GM21526 (cell line): ENCODE measurements around the gene MATN1.

Source experiments
- ATAC-seq: cut with Tn5 transposase; IDR thresholded peaks from one replicate; pipeline ENCODE4 v1.9.1; 2021; ENCODE audit warnings: moderate library complexity; ENCODE audit not compliant: unreplicated experiment, low FRiP score

Gene MATN1

DNA sequence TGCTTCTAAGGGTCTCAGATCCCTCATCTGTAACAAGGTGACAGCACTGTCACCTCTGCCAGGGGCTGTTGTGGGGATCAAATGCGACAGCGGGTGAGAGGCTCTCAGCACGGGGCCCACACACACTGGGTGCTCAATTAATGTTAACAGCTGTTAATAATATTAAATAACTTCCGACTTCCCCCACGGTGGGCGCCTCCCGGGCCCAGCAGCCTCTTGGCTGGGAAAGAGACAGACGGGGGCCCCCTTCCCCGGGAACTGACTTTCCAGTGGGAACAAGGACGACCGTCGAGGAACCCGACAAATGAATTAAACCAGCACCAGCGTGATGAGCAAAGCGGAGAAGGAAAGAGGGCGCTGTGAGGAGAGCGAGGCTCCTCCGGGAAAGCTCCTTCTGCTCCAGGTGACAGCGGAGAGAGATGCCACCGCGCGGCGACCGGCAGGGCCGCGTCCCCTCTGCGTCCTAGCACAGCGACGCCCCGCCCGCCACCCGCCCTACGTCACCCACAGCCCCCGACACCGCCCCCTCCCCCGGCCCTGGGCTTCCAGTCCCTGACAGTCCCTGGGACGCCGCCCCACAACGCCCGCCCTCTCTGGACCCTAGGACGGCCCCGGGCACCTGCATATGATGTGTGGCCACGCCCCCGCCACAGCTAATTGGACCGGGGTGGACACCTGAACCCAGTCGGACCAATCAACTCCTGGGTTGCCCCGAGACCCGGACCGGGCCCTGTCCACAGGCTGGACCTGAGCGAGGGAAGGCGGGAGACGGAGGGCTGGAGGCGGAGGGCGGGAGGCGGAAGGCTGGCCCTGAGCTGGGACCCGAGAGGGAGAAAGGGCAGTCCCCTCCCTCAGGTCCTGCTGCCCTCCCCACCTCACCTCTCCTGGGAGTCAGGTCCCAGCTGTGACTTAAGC lies 38.2 kb downstream of the MATN1 start:
- ATAC-seq = no peak

DNA sequence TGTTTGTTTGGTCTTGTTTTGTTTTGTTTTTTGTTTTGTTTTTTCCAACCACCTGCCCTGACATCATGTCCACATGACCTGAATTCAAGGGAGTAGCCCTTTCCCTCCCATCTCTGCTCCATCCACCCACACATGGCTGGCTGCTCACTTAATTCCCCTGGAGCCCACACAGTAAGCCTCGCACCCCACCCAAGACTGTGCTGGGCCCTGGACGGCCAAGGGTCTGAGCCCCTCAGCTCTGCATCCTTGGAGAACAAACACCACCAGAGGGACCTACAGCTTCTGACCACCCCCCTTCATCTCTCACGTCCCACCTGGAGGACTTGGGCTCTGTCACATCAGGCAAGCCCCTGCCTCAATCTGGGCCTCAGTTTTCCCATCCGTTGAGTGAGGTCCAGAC lies 39.1 kb downstream of the MATN1 start:
- ATAC-seq = no peak

DNA sequence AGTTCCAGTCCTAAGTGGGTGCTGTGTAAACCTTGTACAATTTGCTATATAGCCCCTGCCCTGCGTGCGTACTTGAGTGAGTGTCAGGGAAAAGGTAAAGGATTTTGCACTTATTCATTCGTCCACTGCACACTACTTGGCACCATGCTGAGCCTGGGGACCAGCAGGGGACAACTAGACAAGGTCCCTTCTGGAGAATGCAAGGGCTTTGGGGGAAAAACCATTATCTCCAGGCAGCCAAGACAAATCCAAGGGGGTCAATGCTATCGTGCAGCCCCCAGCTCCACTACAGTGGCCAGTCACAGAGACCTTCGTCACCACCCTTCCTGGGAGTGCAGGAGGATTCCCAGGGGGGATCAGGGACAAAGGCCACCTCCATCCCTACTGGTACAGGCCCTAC lies 39.7 kb downstream of the MATN1 start:
- ATAC-seq = no peak

DNA sequence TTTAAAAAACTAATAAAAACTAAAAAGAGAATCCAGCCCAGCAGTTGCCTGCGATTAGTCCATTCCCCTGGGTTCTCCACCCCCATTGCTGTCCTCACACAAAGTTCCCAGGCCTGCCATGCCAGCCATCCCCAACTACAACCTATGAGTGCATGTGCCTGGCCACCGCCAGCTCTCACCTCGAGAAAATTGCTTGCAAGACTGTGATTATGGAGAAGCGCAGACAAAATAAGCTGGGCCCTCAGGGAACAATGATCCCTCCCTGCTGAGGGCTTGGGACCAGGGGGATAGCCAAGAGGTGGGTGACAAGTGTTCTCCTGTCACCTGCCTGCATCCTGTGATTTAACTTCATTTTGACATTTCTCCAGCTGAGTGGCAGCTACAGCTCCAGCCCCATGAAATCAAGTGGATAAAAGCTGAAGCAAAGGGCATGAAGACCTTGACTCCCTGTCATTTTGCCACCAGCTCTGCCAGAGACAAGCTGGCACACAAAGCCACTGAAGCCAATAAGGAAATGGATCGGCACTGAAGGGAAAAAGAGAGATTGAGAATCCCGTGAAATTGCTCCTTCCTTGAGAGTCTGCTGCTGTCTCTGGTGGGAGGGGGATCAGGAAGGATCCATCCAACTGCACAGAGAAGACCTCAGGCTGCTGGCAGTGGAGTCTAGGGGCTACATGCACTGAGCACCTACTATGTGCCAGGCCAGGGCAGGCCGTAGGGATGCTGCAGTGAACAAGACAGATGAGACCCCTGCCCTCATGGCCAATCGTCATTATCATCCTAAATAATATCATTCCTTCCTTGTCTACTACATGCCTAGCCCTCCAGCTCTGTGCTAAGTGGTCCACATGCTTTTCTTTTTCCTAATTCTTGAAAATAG lies 40.7 kb downstream of the MATN1 start:
- no peak for ATAC-seq

DNA sequence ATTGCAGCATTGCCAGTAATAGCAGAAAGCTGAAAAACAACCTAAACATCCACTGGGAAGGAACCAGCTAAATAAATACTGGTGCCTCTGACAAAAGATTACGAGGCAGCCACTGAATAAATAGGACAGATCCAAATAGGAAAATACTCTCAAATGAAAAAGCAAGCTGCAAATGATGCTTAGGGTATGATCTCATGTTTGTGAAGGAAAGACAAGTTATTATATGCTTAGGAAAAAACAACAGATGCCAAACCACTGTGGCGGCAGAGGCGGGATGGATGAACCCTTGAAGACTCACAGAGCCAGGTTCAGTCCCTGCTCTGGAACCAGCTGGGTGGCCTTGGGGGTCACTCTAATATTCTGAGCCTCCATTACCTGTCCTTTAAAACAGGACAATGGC lies 41.6 kb downstream of the MATN1 start:
- ATAC-seq = no peak

DNA sequence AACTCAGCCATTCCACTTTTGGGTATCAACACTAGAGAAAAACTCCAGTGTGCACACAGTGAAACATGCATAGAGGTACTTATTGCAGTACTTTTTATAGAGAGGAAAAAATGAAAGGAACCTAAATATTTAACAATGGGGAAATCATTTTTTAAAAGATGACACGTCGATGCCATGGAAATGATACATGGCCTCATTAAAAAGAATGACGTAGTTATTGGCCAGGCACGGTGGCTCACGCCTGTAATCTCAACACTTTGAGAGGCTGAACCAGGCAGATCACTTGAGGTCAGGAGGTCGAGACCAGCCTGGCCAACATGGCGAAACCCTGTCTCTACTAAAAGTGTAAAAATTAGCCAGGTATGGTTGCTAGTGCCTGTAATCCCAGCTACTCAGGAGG lies 42.5 kb downstream of the MATN1 start:
- ATAC-seq = no peak

DNA sequence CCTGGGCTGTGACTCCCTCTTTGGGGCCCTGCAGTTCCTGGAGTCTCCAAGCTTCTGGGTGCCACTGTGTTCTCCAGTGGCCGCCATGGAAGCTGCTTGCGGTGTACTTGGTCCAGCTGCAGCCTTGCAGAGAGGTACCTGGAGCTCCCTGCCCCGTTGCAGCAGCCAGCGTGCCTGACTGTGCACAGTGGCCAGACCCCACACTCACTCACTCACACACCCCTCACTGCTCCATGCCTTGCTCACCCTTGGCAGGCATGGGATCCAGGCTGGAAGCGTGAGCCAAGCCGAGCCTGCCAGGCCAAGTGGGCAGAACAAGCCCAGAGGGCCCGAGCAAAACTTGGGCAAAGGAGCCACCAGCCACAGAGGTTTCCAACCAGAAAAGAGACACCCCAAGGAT lies 43.0 kb downstream of the MATN1 start:
- ATAC-seq = no peak

DNA sequence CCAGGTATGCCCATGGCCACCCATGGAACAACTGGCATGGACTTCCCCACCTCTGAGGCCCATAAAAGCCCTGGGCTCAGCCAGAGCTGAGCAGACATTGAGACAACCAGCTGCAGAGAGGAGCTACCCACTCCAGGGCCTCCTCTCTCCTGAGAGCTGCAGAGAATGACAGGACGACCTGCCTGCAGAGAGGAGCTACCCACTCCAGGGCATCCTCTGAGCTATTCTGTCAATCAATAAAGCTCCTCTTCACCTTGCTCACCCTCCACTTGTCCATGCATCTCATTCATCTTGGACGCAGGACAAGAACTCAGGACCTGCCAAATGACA lies 43.4 kb downstream of the MATN1 start:
- ATAC-seq = no peak

DNA sequence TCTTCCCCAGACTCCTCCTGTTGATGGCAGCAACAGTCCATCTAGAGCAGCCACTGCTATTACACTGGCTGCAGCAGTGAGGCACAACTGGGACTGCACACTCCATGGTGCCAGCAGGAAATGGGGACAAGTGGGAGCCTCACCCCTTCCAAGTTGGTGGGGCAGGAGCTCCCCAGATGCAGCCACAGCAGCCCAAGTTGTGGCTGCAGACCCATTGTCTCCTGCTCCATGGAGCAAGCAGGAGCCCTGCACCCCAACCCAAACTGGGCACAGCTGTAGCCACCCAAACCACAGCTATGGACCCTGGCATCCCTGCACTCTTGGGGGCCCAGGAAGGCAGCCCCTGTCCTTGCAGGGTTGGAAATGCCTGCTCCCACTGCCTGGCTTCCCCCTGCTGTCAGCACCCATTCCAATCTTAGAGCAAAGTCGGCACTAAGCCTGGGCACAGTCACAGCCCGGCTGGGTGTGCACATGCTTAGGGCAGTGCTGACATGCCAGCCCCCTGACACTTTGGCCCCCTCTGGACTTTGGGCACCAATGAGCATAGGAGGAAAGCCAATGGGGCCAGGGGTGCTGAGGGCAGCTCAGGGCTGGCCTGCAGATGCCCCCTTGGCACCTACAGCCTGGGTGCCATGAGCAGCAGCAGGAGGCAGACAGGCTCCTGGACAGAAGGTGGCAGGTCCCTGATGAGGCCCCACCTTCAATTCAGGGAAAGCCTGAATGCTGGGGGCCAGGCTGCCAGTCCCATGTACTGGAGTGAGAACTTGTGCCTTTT lies 44.0 kb downstream of the MATN1 start:
- no peak for ATAC-seq

DNA sequence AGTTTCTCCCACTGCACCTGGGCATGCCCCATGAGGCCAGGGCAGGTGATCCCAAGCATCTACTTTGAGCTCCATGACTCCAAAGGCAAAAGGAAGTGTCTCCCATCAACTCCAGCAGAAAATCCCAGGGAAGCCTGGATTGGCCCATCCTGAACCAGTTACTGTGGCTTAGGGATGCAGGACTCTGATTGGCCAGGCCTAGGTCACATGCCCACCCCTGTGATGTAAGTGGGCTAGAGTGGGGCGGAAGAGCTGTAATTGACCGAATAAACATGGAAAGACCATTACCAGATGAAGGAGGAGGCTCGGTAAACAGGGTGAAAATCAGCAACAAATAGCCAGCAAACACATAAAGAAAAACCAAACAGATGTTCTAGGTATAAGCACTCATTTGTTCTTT lies 45.2 kb downstream of the MATN1 start:
- ATAC-seq = no peak

DNA sequence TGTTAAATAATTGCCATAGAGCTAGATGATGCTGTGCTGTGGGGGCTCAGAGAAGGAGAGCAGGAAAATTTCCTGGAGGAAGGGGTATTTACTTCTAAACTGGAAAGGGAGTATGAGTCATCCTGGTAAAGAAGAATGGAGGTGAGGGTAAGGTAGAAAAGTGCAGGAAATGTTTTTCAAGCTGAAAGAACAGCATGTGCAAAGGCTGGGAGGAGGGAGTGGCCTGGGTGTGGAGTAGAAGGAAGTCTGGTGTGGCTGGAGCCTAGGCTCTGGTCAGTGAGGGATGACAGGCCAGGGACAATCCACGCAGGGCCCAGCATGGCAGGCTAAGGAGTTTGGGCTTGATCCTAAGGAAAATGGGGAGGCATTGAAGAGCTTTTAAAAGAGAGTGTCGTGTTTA lies 45.9 kb downstream of the MATN1 start:
- ATAC-seq = no peak

DNA sequence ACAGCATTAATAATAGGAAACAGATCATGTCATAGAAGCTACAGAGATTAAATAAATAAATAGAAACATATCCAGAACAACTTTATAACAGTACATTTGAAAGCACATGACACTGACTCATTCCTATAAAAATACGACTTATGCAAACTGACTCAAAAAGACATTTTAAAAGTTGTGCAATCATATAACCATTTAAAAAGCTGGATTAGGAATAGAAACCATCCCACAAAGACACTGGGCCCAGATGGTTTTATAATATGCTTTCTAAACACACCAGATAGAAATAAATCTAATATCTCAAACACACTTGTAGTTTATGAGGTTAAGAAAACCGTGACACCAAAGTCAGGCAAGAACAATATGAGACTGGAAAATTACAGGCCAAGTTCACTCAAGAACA lies 47.6 kb downstream of the MATN1 start:
- ATAC-seq = no peak

DNA sequence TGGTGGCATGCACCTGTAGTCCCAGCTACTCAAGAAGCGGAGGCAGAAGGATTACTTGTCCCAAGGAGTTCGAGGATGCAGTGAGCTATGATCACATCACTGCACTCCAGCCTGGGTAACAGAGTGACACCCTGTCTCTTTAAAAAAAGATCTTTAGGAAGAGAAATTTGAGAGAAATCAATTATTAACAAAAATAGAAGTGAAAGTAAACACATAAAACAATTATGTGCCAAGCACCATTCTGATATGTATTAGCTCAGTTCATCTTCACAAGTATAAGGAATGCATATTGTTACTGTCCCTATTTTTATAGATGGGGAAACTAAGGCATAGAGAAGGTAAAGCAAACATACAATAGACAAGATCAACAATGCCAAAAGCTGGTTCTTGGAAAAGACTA lies 48.1 kb downstream of the MATN1 start:
- ATAC-seq = no peak

DNA sequence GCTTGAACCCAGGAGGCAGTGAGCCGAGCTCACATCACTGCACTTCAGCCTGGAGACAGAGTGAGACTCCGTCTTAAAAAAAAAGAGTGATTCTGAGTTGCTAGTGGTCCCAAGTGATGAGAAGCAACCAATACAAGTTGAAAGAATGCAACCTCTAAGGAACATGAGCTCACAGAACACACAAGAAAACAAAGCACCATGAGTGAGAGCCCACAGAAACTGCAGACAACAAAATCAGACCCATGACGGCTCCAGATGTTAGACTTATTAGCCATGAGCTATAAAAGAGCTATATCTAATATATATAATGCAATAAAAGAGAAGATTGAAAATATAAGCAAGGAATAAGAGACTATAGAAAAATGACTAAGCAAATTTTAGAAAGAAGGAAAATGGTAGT lies 50.0 kb downstream of the MATN1 start:
- ATAC-seq = no peak

DNA sequence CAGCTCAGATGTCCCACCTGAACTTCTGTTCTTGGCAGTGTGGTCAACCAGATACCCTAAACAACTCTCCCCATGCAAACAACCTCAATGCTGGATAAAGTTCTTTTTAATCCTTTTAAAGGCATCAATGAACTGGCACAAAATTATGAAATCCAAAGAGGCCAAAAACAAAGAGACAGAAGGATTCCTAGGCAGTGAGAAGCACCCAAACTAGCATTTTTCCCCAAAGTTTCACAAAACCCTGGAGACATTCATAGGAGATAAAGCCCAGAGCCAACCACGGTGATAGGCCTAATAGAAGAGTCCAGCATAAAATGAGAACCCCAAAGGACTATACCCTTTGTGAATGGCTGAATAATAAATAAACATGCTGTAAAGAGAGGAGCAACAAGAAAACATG lies 50.7 kb downstream of the MATN1 start:
- no peak for ATAC-seq

DNA sequence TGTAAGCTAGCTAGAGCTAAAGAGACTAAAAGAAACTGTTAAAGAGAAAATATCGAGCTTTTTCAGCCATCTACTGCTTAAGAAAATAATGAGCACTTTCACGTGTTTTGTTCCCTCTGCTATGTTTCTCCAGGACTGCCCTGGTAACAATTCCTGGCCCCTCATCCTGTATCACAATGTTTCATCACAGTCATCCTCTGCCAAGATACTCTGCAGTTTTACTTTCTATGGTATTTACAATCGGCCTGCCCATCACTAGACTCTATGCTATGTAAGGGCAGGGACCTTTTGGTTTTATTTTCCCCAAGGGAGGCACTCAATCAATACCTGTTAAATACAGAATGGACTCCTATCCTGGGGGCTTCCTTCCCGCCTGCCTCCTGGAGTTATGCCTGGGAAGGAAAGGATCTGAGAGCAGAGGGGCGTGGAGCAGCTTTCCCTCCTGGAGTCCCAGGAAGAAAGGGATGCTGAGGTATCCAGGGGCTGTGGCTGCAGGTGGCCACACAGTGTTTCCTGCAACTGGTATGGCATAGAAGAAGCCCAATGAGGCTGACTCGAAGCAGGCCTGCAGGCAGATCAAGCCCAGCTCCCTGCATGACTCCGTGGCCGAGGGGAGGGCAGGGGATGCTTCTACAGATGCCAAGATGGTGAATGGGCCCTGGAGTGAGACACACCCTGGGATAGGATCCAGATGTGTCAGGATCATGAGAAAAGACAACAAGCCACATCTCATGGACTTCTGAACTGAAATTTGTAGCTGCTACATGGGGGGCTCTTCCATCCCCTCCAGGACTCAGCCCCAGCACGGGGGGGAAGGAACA lies 52.9 kb downstream of the MATN1 start:
- no peak for ATAC-seq

DNA sequence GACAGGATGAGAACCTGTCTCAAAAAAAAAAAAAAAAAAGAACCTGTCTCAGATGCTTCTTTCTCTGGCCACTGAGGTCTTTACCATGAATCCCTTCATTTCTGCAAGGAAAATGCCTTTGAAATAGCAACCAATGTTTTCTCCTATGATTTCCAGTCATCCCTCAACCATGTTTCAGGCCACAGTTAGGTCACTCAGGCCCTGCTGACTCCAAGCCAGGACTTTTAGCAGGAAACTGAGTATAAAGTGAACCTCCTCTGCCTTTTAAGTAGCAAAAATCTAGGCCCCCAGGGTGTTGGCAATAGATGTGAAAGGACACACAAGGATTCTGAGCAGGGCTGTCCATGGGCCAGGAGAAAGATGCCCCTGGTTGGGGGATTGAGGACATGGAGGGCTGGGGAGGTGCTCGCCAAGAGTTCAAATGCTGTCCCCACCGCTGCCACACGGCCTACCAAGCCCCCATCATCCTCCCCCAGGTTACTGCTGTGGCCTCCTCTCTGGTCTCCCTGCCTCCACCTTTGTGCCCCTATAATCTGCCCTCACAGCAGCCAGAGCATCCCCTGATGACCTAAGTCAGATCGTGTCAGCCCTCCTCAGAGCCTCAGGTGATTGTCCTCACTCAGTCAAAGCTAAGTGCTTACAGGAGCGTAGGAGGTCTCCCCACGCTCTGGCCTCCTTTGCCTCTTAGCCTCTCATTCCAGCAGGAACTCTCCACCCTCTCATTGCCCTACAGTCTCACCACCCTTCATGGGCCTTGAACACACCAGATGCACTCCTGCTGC lies 54.6 kb downstream of the MATN1 start:
- ATAC-seq = no peak

DNA sequence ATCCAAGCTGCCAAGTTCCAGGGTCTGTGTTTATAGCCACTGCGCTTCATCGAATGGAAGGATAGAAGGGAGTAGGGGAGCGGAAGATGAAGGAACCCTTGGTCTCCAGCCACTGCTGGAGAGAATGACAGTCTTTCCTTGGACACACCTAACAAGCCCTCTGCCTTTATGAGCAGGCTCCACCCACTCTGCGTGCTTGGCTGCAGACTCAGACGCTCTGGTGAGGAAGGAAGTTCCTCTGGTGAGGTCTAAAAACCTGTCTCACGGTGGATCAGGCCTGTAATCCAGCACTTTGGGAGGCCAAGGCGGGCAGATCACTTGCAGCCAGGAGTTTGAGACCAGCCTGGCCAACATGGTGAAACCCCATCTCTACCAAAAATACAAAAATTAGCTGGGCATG lies 55.4 kb downstream of the MATN1 start:
- no peak for ATAC-seq

DNA sequence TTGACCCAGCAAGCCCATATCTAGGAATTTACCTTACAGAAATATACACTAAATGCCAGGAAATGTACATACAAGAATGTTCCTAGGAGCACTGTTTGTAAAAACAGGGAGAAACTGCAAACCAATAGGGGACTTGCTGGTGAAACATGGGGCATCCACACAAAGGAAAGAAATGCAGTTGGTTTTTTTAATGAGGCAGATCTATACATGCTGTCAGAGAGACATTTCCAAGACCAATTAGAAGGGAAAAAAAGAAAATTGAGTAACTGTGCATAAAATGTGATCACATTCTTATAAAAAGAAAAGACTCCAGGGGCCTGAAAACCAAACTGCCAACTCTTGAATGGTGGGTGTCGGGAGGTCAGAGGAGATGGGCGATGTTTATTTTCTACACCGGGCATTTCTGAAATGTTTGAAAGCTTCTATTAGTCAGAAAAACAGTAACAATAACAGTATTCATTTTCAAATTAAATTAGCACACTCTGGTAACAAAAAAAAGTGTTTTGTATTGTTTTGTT lies 56.6 kb downstream of the MATN1 start:
- ATAC-seq = no peak
